IPS-11a (cell line): Measurements from ENCODE around the gene XPO4.
"Not testable (repeated sequence)": the region's sequence is repeated elsewhere in the genome, so short reads cannot be mapped to it uniquely, and the experiment has no call there.

Experiments
- H3K4me3 ChIP-seq: one replicate; pipeline ENCODE4 v1.5.1; 2013; ENCODE audit warnings: low read depth, low read length, control low read depth

XPO4 gene

GRCh38 chr13:20891768-20892167, 10.8 kb downstream of the XPO4 start:
- no peak overlapping the region for H3K4me3 ChIP-seq

DNA sequence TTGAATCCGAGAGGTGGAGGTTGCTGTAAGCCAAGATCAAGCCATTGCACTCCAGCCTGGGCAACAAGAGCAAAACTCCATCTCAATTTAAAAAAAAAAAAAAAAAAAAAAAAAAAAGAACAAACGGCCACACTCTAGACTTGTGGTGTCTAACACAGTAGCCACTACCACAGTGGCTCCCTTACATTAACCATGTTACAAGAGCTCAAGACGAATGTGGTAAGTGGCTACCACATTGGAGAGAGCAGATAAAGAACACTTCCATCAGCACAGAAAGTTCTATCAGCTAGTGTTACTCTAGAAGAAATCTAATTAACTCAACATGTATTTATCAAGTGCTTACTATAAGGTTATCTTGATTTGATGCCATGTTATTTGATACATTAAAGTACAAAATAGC, 11.5 kb downstream of the XPO4 start:
- H3K4me3 ChIP-seq, result no peak overlapping the region

DNA sequence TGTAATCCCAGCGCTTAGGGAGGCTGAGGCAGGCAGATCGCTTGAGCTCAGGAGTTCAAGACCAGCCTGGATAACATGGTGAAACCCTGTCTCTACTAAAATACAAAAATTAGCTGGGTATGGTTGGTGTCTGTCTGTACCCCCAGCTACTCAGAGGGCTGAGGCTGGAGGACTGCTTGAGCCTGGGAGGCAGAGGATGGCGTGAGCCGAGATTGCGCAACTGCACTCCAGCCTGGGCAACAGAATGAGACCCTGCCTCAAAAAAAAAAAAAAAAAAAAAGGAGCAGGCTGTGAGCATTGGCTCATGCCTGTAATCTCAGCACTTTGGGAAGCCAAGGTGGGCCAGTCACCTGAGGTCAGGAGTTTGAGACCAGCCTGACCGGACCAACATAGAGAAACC, 12.0 kb downstream of the XPO4 start:
- not testable (repeated sequence) for H3K4me3 ChIP-seq

GRCh38 chr13:20882206-20882605, 20.3 kb downstream of the XPO4 start:
- no peak overlapping the region for H3K4me3 ChIP-seq

DNA sequence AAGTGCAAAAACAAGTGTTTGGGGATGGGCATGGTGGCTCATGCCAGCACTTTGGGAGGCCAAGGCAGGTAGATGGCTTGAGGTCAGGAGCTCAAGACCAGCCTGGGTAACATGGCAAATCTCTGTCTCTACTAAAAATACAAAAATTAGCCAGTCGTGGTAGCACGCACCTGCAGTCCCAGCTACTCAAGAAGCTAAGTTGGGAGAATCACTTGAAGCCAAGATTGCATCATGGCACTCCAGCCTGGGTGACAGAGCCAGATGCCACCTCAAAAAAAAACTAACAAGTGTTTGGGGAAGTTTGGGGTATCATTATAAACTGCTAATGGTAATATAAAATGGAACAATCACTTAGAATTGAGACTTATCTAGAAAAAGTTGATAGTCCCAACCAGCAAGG, 24.6 kb downstream of the XPO4 start:
- H3K4me3 ChIP-seq, result no peak overlapping the region

- H3K4me3 ChIP-seq, result not testable (repeated sequence)
Observed at GRCh38 chr13:20876802-20877201, 25.7 kb downstream of the XPO4 start.

GRCh38 chr13:20874439-20874838, 28.1 kb downstream of the XPO4 start:
- H3K4me3 ChIP-seq, result not testable (repeated sequence)

DNA sequence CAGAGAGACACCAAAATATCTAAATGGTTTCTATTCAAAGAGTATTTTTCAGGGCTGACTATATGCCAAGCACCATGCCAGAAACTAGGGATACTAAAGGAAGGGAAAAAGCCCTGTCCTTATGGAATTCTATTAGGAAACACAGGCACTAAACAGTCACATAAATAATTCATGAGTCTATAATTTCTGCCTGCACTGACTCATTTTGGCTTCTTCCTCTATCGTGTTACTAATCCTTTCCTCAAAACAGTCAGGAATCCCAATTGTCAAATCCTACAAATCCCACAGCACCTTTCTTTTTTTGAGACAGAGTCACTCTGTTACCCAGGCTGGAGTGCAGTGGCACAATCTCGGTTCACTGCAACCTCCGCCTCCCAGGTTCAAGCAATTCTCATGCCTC, 29.2 kb downstream of the XPO4 start:
- no peak overlapping the region for H3K4me3 ChIP-seq

DNA sequence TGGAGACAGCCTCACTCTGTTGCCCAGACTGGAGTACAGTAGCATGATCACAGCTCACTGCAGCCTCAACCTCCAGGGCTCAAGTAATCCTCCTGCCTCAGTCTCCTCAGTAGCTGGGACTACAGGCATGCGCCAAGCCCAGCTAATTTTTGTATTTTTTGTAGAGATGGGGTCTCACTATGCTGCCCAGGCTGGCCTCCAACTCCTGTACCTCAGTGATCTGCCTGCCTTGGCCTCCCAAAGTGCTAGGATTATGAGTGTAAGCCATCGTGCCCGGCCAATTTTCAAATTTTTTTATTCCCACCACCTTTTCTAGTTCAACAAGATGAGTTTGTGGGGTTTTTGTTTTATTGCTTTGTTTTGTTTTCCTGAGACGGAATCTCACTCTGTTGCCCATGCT, 31.7 kb downstream of the XPO4 start:
- H3K4me3 ChIP-seq, result no peak overlapping the region

GRCh38 chr13:20869540-20869939, 33.0 kb downstream of the XPO4 start:
- H3K4me3 ChIP-seq, result no peak overlapping the region

DNA sequence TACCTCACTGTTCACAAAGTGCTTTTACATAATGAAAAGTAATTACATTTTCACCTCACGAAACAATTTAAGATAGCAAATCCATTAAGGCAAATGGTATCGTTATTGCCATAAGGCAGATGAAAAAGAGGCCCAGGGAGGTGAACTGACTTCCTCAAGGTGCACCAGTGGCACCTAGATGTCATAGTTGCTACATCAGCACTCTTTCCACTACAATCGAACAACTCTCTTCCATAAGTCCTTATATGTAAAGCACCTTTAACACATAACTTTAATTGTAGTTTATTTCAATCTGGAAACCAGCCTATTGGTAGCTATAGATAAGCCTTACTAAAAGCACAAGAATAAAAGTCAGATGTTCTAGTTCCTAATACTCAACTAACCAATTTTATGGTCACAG, 35.1 kb downstream of the XPO4 start:
- H3K4me3 ChIP-seq, result no peak overlapping the region

GRCh38 chr13:20861666-20862065, 40.9 kb downstream of the XPO4 start:
- not testable (repeated sequence) for H3K4me3 ChIP-seq

DNA sequence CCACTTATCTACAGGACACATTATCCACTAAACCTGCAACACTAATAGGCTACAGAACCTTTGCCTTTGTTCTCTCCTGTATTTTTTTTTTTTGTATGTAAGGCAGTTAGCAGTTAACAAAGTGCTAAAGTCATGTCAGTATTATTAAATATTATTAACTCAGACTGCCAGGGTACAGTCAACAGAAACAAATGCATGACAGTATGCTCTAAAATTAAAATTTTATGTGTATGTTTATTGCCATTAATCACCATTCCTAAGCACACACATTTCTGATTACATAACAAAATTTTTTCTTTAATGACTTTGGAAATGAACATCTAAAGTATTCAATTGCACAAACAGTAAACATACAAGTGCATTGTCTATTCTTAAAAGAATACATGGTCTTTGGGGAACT, 41.7 kb downstream of the XPO4 start:
- H3K4me3 ChIP-seq, result no peak overlapping the region

GRCh38 chr13:20856650-20857049, 45.9 kb downstream of the XPO4 start:
- no peak overlapping the region for H3K4me3 ChIP-seq

- H3K4me3 ChIP-seq, result no peak overlapping the region
Observed at GRCh38 chr13:20851844-20852402, 50.6 kb downstream of the XPO4 start.

- no peak overlapping the region for H3K4me3 ChIP-seq
Observed at GRCh38 chr13:20848944-20849343, 53.6 kb downstream of the XPO4 start.

- no peak overlapping the region for H3K4me3 ChIP-seq
Observed at GRCh38 chr13:20848203-20848602, 54.3 kb downstream of the XPO4 start.

DNA sequence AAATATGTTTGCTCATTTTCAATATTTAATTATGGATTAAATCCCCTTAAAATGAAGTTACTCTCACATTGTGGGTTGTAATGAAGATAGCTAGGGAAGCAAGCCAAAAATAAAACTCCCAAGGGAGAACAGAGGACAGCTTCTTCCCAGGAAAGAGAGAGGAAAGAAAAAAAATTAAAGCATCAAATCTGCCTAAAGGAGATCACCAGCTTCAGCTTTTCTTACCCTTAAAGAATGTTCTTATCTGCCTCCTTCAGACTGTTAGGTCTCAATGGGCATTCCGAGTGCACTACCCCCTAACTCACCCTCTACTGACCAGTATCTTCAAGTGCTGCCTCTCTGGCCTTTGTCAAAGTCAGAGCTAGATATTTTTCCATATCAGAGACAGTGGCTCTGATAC, 55.2 kb downstream of the XPO4 start:
- H3K4me3 ChIP-seq, result no peak overlapping the region

- no peak overlapping the region for H3K4me3 ChIP-seq
Observed at GRCh38 chr13:20843166-20843565, 59.4 kb downstream of the XPO4 start.

DNA sequence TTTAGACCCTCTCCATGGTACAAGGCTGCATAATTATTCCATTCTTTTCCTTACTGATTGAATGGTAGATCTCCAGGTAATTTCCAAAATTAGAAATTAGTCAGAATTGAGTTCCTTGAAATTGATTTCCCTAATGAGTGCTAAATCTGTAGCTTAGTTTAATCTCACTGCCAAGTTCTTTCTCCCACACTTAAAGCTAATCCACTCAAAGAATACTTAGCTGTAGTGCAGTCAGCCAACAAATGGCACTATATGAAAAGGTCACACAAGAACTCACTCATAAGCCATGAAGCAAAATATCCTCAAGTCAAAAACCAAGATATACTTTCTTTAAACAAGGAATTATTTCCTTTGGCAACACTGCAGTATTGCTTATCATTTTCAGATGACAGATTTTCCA, 62.0 kb downstream of the XPO4 start:
- no peak overlapping the region for H3K4me3 ChIP-seq

GRCh38 chr13:20833900-20834679, 68.5 kb downstream of the XPO4 start:
- H3K4me3 ChIP-seq, result no peak overlapping the region

DNA sequence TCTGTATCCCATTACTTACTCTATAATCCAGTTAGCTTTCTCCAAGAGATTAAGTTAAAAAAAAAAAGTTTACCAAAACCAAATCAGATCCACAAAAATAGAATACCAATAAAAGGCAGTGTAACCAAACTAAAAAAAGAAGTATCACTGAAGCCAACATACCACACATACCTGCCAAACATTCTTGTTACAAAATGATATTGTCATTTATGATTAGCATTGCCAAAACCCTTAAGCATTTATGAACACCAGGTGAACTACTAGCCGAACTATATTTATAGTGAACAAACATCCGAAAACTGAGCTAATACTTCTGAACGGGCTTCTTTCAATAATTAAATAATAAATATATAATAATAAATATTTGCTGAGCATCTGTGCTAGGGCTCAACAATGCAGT, 69.7 kb downstream of the XPO4 start:
- no peak overlapping the region for H3K4me3 ChIP-seq

DNA sequence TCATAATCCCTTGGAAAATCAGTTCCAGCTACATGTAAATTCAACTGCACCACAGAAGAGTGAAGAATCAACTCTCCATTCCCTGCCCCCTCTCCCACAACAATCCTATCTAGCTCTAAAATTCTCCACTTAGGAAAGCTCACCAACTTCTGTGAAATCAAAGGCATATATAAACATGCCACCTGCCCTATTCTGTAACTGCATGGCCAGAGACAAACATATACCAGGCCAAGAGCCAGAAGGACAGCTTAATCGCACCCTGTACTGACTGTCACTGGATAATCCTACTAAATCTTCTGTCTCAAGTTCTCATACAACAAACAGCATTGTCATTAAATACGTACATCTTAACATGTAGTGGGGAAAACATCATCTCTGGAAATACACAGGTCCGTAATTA, 70.6 kb downstream of the XPO4 start:
- no peak overlapping the region for H3K4me3 ChIP-seq
